Natural killer cell (primary cell): ENCODE data around the gene ZSWIM1. TPM values are rescaled to one million over a fixed set of nuclear protein-coding genes. Genes with fewer than 3 reads are reported as not detected.

Experiments used
- ATAC-seq, 3 donors: fragments of 150-1000 bp in 2 of 3; fragments of 200-7000 bp in 1 of 3; cut with Tn5 transposase; 1 replicate in 1 of 3; 2 replicates in 2 of 3; pipeline ENCODE4 v1.10.0; 2021; ENCODE audit warnings: mild to moderate bottlenecking in 2 of 3, moderate library complexity in 2 of 3
- DNase-seq, 2 donors: peaks; one replicate each; pipeline versions ENCODE4 v3.0.0 to v3.0.0-alpha.2; 2013 to 2021; ENCODE audit warnings: mixed read lengths in 1 of 2
- H3K27ac ChIP-seq: one replicate; pipeline ENCODE4 v1.5.1; 2013; ENCODE audit warnings: mild to moderate bottlenecking, low read length
- H3K27me3 ChIP-seq: one replicate; pipeline ENCODE4 v1.6.1; 2013; ENCODE audit warnings: low read length; ENCODE audit not compliant: control insufficient read depth, insufficient read depth
- H3K36me3 ChIP-seq: one replicate; pipeline ENCODE4 v1.6.1; 2013; ENCODE audit warnings: low read length; ENCODE audit not compliant: control insufficient read depth, insufficient read depth
- H3K4me1 ChIP-seq: one replicate; pipeline ENCODE4 v1.6.1; 2013; ENCODE audit warnings: low read length; ENCODE audit not compliant: control insufficient read depth, insufficient read depth
- H3K4me3 ChIP-seq: one replicate; pipeline ENCODE4 v1.5.1; 2013; ENCODE audit warnings: low read length
- H3K9me3 ChIP-seq: one replicate; pipeline ENCODE4 v1.6.1; 2013; ENCODE audit warnings: low read length; ENCODE audit not compliant: control insufficient read depth, insufficient read depth
- H3K27ac Mint-ChIP-seq, 2 donors: one replicate each; pipeline ENCODE4 v1.8.0; 2022; ENCODE audit warnings: mild to moderate bottlenecking in 2 of 2, mixed read lengths in 2 of 2, moderate library complexity in 1 of 2
- H3K27me3 Mint-ChIP-seq, 2 donors: one replicate each; pipeline ENCODE4 v1.8.0; 2022; ENCODE audit warnings: low read depth in 2 of 2, mixed read lengths in 2 of 2
- H3K36me3 Mint-ChIP-seq: one replicate; pipeline ENCODE4 v1.8.0; 2022; ENCODE audit warnings: mixed read lengths
- H3K4me1 Mint-ChIP-seq, 2 donors: one replicate each; pipeline ENCODE4 v1.8.0; 2022; ENCODE audit warnings: mixed read lengths in 2 of 2
- H3K4me3 Mint-ChIP-seq: one replicate; pipeline ENCODE4 v1.8.0; 2022; ENCODE audit warnings: mild to moderate bottlenecking, moderate library complexity, mixed read lengths
- H3K9me3 Mint-ChIP-seq, 2 donors: one replicate each; pipeline ENCODE4 v1.8.0; 2022; ENCODE audit warnings: mixed read lengths in 2 of 2
- CTCF ChIP-seq: fragments of 200-600 bp; IDR thresholded peaks from one replicate; pipeline ENCODE4 v1.8.0; 2022; ENCODE audit warnings: antibody characterized with exemption
- WGBS: methylation state at CpG from one replicate; pipeline ENCODE4 v1.1.7; 2013; ENCODE audit warnings: missing lambda C conversion rate; ENCODE audit not compliant: insufficient coverage; 5-methylcytosine and 5-hydroxymethylcytosine counted together
- intact Hi-C: fragments of 100-400 bp; cut with micrococcal nuclease; formaldehyde crosslinking; loops from one replicate; pipeline ENCODE4 v1.14.2; 2022
- total RNA-seq, 4 donors: library from RNA; stranded (reverse); fragments of 120-200 nt in 1 of 4; gene quantifications; one replicate each; pipeline versions ENCODE4 v1.2.3 to v1.2.4, GENCODE V29; 2013 to 2022

Gene ZSWIM1
- total RNA-seq, 3 donors from 2014 or later (not counting 1 experiment from before 2014, with no cell fraction given) = 0.59 to 2.4 (median 0.89) TPM

GRCh38 chr20:45890985-45891983, 10.3 kb downstream of the ZSWIM1 start, which contains the start of the genes CTSA and NEURL2:
TSS of gene CTSA (plus strand) at chr20:45891335. CDS start at chr20:45891569, 234 bp downstream.
TSS of gene NEURL2 (minus strand) at chr20:45891208. CDS start at chr20:45890991, 217 bp downstream.
- WGBS = under 1% methylated on average over 78 of the region's 78 CpGs
- no peak for TF ChIP-seq CTCF
- Histone ChIP-seq H3K27me3 (no peaks in the 10 kb centered on the region), H3K4me3 (peak within 1 kb of the TSS; percentile 68), H3K4me1 (peaks cover 38% of the 10 kb centered on the region), H3K36me3 (peaks cover 11% of the 10 kb centered on the region), H3K9me3 (no peaks in the 10 kb centered on the region), H3K27ac (peak within 1 kb of the TSS; percentile 32)
- DNase-seq (peak; percentile 78 to 90), ATAC-seq (peak; percentile 73 to 87 (median 86))
- H3K4me3 Mint-ChIP-seq = peak within 1 kb of the TSS; percentile 93
- no peaks in the 10 kb centered on the region for H3K36me3 Mint-ChIP-seq
- H3K27me3 Mint-ChIP-seq = no peaks in the 10 kb centered on the region
- H3K9me3 Mint-ChIP-seq = no peaks in the 10 kb centered on the region
- intact Hi-C loops = loop anchor here (1.0 to 2.0 kb wide), 4 partner anchors 20 to 72 kb away; partner anchors contain the start of gene PCIF1
- peak within 1 kb of the TSS; percentile 58 to 88 for H3K27ac Mint-ChIP-seq
- H3K4me1 Mint-ChIP-seq = peaks cover 5 to 24% of the 10 kb centered on the region in 2 donors

DNA sequence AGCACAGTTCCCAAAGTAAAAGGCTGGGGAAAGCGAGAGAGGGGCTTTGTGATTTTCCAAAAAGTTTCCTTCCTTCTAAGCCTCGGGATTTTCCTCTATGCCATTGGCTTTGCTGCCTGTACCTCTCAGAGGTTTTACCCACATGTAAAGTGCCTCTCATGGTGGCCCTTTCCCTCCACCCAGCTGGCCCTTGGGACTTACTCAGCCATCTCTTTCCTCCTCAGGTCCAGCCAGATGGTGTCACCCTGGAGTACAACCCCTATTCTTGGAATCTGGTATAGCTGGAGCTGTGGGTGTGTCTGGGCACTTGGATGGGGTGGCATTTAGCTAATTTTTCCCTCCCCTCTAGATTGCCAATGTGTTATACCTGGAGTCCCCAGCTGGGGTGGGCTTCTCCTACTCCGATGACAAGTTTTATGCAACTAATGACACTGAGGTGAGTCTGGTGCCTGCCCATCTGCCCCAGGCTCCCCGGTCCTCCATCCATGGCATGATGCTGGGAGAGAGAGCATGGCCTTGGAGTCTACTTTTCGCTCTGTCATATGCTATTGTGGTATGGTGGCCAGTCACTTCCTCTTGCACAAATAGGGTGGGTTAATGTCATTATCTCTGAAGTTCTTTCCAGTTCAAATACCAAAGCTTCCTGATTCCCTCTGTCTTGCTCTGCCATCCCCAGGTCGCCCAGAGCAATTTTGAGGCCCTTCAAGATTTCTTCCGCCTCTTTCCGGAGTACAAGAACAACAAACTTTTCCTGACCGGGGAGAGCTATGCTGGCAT, 11.2 kb downstream of the ZSWIM1 start:
- no peaks in the 10 kb centered on the region for H3K27me3 ChIP-seq
- peaks cover 38% of the 10 kb centered on the region for H3K4me1 ChIP-seq
- H3K36me3 Mint-ChIP-seq = no peaks in the 10 kb centered on the region
- H3K4me3 Mint-ChIP-seq = peak overlapping the region; percentile 79
- no peak for DNase-seq
- no peak overlapping the region for H3K27ac ChIP-seq
- no peak for TF ChIP-seq CTCF
- H3K4me1 Mint-ChIP-seq = peaks cover 5 to 24% of the 10 kb centered on the region in 2 donors
- H3K4me3 ChIP-seq = peak overlapping the region; percentile 68
- H3K27ac Mint-ChIP-seq = peak overlapping the region; percentile 57 to 88
- peak in 1 of 3 donors; percentile 31 for ATAC-seq
- H3K9me3 Mint-ChIP-seq = no peaks in the 10 kb centered on the region
- intact Hi-C loops = no loop called here
- H3K36me3 ChIP-seq = peaks cover 16% of the 10 kb centered on the region
- no peaks in the 10 kb centered on the region for H3K27me3 Mint-ChIP-seq
- no peaks in the 10 kb centered on the region for H3K9me3 ChIP-seq
- WGBS = 86% methylated on average over 8 of the region's 9 CpGs

- no peaks in the 10 kb centered on the region for H3K27me3 Mint-ChIP-seq
- 51% methylated on average over 3 of the region's 4 CpGs for WGBS
- DNase-seq = peak in 1 of 2 donors; percentile 39
- ATAC-seq = no peak
- no peak for TF ChIP-seq CTCF
- Histone ChIP-seq H3K27ac (peak overlapping the region; percentile 6), H3K9me3 (no peaks in the 10 kb centered on the region), H3K36me3 (peaks cover 16% of the 10 kb centered on the region), H3K27me3 (no peaks in the 10 kb centered on the region), H3K4me1 (peaks cover 38% of the 10 kb centered on the region), H3K4me3 (no peak overlapping the region)
- intact Hi-C loops = no loop called here
- H3K4me3 Mint-ChIP-seq = peak overlapping the region; percentile 79
- peaks cover 5 to 24% of the 10 kb centered on the region in 2 donors for H3K4me1 Mint-ChIP-seq
- H3K9me3 Mint-ChIP-seq = no peaks in the 10 kb centered on the region
- H3K27ac Mint-ChIP-seq = peak overlapping the region; percentile 57 to 88
- H3K36me3 Mint-ChIP-seq = no peaks in the 10 kb centered on the region
Measured at GRCh38 chr20:45892828-45893500, 11.9 kb downstream of the ZSWIM1 start.
